IPS-18a (cell line): Measurements from ENCODE around the gene CTIF.

Experiments used
- H3K27ac ChIP-seq: one replicate; pipeline ENCODE4 v1.5.1; 2013; ENCODE audit warnings: low read length
- H3K27me3 ChIP-seq: one replicate; pipeline ENCODE4 v1.6.1; 2013; ENCODE audit warnings: mild to moderate bottlenecking, low read length; ENCODE audit not compliant: control insufficient read depth, insufficient read depth
- H3K36me3 ChIP-seq: one replicate; pipeline ENCODE4 v1.6.1; 2013; ENCODE audit warnings: low read depth, low read length; ENCODE audit not compliant: control insufficient read depth
- H3K4me1 ChIP-seq: one replicate; pipeline ENCODE4 v1.6.1; 2013; ENCODE audit warnings: low read depth, low read length; ENCODE audit not compliant: control insufficient read depth
- H3K4me3 ChIP-seq: one replicate; pipeline ENCODE4 v1.5.1; 2013; ENCODE audit warnings: low read length
- H3K9ac ChIP-seq: one replicate; pipeline ENCODE4 v1.6.1; 2013; ENCODE audit warnings: mild to moderate bottlenecking, low read length, moderate library complexity
- H3K9me3 ChIP-seq: one replicate; pipeline ENCODE4 v1.6.1; 2013; ENCODE audit warnings: low read depth, low read length; ENCODE audit not compliant: control insufficient read depth

Gene CTIF

DNA sequence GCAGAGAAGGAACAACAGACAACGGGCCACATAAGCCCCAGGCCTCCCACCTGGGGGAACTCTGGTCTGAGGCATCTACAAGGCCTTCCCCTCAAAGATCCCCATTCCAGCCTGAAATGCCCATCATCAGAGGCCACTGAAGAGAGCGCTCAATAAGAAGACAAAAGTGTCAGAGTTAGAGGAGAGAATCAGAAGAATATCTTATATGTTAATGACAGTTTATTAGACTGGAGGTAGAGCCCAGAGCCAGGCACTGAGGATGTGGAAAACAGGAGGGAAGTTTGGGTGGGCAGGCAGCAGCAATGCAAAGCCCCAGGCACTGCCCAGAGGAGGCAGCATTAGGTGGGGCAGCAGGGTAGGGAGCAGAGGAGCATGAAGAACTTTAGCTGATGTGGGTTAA, 2.9 kb upstream of the CTIF start:
- no peak overlapping the region for H3K9ac ChIP-seq
- H3K27ac ChIP-seq: no peak overlapping the region
- H3K36me3 ChIP-seq: no peaks in the 10 kb centered on the region
- H3K9me3 ChIP-seq: no peaks in the 10 kb centered on the region
- H3K27me3 ChIP-seq: peaks cover 3% of the 10 kb centered on the region
- no peak overlapping the region for H3K4me3 ChIP-seq
- peaks cover 5% of the 10 kb centered on the region for H3K4me1 ChIP-seq

DNA sequence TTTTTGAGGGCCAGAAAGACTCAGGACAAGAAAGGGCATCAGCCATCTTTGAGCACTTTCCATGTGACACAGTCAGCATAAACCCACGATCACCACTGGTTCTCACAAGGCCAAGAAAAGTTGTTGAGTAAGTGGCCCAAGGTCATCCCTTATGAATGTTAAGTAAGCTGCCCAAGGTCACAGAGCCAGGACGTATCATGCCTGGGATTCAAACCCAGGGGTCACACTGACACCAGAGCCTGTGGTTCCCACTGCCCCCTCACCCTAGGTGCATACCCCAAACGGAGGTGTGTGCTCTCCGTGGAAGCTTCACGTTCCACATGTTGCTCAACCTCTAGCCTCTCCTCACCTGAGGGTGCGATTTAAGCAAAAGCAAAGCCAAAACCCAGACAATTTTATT, 2.3 kb upstream of the CTIF start:
- Histone ChIP-seq H3K4me1 (peaks cover 7% of the 10 kb centered on the region), H3K27me3 (peaks cover 6% of the 10 kb centered on the region), H3K4me3 (no peak overlapping the region), H3K9me3 (no peaks in the 10 kb centered on the region), H3K36me3 (no peaks in the 10 kb centered on the region), H3K27ac (no peak overlapping the region), H3K9ac (no peak overlapping the region)

DNA sequence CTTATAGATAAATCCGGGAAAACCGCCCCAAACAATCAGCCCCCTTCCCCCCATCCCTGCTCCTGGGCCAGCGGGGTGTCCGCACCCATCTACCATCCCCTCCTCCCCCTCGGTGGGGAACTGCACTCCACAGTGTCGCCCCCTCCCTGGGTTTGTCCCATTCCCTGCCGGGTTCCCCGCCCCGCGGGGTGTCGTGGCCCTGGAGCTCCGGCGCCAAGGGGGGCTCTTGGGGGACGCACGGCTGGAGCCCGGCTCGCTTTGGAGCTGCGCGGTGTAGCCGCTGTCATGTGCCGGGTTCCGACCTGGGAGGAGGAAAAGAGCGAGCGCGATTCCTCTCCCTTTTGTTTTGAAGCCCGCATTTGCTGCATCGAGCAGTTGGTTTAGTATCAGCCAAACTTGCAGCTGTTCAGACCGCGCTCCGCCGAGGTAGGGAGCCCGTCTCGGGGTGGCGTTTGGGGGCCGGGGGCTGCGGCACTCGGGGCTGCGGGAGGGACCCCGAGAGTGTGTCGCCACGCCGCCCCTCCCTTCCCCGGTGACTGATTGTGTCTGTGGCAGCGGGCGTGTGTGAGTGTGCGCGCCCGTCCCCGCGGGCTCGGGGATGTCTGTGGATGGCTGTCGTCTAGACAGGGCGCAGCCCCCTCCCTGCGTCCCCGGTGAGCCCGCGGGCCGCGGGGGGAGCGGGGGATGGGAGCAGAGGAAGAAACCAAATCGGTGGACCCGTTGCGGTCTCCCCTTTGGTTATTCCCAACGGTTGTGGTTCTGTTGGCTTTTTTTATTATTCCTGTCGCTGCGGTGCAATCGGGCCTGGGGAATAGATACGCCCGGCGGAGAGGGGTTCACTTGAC, 797 bp downstream of the CTIF start:
- H3K9ac ChIP-seq: peak overlapping the region; percentile 57
- no peaks in the 10 kb centered on the region for H3K36me3 ChIP-seq
- H3K4me3 ChIP-seq: peak overlapping the region; percentile 84
- H3K9me3 ChIP-seq: no peaks in the 10 kb centered on the region
- H3K4me1 ChIP-seq: peaks cover 33% of the 10 kb centered on the region
- no peak overlapping the region for H3K27ac ChIP-seq
- H3K27me3 ChIP-seq: peaks cover 30% of the 10 kb centered on the region

DNA sequence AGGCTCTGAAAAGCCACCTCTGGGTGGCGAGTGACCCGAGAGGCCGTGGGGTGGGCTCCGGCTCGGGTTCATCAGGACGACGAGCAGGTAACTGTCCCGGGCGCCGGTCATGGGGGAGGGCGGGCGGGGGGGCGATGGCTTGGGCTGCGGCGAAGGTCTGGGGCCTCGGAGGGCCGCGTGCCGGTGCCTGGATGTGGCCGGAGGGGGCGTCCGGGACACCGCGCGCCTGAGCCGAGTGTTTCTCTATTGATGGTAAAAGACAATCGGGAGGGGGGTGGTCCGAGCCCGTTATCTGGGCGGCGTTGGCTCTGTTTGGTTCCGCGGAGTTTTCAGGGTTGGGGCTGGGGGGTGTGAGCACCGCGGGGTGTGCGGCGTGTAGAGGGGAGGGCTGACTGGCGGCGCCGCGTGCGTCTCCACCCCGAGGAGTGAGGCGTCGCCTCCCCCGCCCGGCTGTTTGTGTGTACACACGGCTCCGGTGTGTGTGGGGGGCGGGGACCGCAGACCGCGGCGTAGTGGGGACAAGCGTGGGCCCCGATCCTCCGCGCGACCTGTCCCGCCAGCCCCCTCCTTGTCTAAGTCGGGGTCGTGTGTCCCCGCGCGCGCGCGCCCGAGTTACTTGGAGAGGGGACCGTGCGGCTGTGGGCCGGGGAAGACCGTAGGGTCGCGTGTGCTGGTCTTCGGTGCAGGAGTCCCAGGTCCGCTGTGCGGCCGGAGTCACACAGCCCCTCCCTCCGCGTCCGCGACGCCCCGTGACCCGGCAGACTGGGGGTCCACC, 1.6 kb downstream of the CTIF start:
- Histone ChIP-seq H3K4me1 (peaks cover 38% of the 10 kb centered on the region), H3K27me3 (peaks cover 30% of the 10 kb centered on the region), H3K36me3 (no peaks in the 10 kb centered on the region), H3K9me3 (no peaks in the 10 kb centered on the region), H3K4me3 (peak overlapping the region; percentile 84), H3K9ac (no peak overlapping the region), H3K27ac (no peak overlapping the region)

DNA sequence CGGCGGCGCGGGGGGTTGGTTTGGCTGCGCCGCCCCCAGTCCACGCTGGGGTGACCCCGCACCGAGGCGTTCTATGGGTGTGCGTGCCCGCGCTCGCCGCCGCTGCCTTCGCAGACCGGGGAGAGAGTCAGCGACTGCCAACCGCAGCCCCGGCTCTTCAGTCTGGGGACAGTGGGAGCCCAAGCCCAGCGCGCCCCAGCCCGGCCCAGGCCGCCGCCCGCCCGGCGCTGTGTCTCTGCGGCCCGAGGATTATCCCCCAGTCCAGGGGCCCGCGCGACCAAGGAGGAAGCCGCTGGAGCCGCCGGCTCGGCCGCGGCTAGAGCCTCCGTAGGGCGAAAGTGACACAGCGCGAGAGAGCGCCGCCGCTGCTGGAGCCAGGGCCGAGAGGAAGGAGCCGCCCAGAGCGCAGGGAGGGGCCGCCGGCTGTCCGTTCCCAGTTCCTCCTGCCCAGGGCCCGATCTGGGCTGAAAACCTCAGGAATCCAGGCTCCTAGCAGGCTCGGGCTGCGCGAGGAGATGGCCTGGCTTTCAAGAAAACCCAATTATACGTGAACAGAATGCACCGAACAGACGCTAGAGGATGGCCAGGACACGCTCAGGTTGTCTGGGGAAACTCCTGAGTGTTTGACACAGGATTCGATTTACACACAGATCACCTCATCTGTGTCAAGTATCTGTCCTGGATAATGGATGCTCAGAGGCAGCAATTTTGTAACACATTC, 2.4 kb downstream of the CTIF start:
- Histone ChIP-seq H3K27ac (no peak overlapping the region), H3K4me3 (peak overlapping the region; percentile 64), H3K9ac (no peak overlapping the region), H3K4me1 (peaks cover 45% of the 10 kb centered on the region), H3K9me3 (no peaks in the 10 kb centered on the region), H3K27me3 (peaks cover 30% of the 10 kb centered on the region), H3K36me3 (no peaks in the 10 kb centered on the region)

DNA sequence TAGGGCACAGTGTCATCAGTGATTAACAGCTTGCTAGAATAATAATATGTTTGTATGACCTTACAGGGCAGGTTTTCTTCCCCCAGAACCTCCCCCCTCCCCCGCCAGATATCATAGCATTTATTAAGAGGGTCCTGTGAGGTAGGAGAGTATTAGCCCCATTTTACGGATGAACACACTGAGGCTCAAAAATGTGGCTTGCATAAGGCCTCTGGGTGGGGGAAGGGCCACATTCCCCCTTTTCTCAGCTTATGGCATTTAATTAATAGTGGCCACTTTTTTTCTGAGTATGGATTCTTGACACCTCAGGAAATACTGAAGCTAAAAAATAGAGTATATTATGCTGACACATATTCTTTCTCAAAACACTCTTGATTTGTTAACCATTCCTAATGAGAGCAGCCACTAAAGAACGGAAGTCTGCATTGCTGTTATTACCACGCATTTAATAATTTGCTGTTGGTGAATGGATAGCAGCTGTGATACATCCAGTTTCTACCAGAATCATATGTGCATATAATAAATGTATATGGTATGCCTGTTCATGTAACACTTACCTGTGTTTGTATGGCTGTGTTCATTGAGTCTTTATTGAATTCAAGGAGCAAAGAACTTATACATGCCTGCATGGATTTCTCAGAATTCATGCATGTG, 3.0 kb downstream of the CTIF start:
- no peaks in the 10 kb centered on the region for H3K9me3 ChIP-seq
- H3K36me3 ChIP-seq: no peaks in the 10 kb centered on the region
- peaks cover 52% of the 10 kb centered on the region for H3K4me1 ChIP-seq
- peak overlapping the region; percentile 64 for H3K4me3 ChIP-seq
- no peak overlapping the region for H3K9ac ChIP-seq
- peaks cover 30% of the 10 kb centered on the region for H3K27me3 ChIP-seq
- no peak overlapping the region for H3K27ac ChIP-seq

DNA sequence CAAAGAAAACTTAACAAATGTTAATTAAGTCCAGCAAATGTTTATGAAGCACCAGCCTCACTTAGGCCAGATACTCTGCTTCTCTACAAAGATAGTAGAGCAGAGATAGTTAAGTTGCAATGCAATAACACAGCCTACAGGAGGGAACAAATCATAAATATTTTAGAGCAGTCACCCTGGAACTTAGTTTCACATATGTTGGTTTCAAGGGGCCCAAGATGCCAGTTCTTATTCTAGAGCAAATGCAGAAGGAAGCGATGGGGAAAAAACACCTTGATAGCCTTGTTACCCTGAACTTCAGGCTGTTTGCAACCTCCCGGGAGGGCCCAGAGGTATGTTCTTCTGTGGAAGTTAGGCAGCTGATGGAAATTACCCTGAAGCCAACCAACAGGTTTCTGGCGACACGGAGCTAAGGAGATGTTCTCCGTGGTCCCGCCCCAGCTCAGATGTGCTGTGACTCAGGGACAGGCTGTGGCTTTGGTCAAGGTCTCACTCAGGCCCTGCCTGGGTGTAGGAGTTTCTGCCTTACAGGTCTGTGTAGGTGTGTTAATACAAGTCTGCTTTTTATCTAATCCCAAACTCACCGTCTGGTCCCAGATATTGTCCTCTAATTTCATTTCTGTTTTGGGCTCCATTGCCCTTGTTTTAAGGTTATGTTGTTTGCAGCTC, 3.8 kb downstream of the CTIF start:
- peak overlapping the region; percentile 33 for H3K9ac ChIP-seq
- peaks cover 30% of the 10 kb centered on the region for H3K27me3 ChIP-seq
- peak overlapping the region; percentile 18 for H3K4me3 ChIP-seq
- H3K9me3 ChIP-seq: no peaks in the 10 kb centered on the region
- no peaks in the 10 kb centered on the region for H3K36me3 ChIP-seq
- no peak overlapping the region for H3K27ac ChIP-seq
- H3K4me1 ChIP-seq: peaks cover 58% of the 10 kb centered on the region

DNA sequence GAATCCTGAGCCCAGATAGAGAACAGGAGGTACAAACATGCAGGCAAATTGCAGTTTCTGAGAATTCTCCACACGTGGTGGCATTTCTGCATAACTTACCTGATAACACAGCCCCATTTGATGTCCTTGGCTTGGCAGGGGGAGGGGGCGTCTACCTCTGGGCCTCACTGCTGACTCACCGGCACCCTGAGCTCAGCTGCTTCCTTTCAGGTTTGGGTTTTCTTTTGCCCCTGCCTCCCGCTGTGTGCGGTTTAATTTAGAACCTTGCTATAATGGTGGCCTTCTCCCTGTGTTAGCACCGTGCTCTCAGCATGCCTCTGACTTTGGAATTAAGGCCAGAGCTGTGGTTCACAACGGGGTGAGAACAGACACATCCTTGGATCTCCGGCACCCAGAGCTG, 4.4 kb downstream of the CTIF start:
- Histone ChIP-seq H3K27me3 (peaks cover 30% of the 10 kb centered on the region), H3K36me3 (no peaks in the 10 kb centered on the region), H3K4me1 (peaks cover 60% of the 10 kb centered on the region), H3K9ac (peak overlapping the region; percentile 33), H3K27ac (no peak overlapping the region), H3K4me3 (peak overlapping the region; percentile 18), H3K9me3 (no peaks in the 10 kb centered on the region)

DNA sequence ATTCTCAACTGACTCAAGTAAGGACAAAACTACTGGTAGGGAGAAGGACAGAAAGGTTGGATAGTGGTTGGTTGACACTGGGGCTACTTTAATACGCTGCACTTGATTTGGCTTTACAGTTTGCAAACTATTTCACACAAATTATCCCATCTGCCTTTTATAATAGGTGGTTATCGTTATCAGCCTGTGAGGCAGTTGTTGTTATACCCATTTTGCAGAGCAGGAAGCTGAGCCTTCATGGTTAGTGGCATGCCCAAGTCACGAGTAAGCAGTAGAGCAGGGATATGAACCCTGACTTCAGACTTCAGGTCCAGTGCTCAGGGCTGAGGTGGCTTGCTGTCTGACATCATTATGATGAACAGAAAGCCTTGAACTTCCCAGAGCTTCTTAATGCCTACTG, 5.3 kb downstream of the CTIF start:
- Histone ChIP-seq H3K36me3 (no peaks in the 10 kb centered on the region), H3K4me1 (peaks cover 62% of the 10 kb centered on the region), H3K9ac (no peak overlapping the region), H3K4me3 (no peak overlapping the region), H3K27ac (no peak overlapping the region), H3K27me3 (peaks cover 30% of the 10 kb centered on the region), H3K9me3 (no peaks in the 10 kb centered on the region)

DNA sequence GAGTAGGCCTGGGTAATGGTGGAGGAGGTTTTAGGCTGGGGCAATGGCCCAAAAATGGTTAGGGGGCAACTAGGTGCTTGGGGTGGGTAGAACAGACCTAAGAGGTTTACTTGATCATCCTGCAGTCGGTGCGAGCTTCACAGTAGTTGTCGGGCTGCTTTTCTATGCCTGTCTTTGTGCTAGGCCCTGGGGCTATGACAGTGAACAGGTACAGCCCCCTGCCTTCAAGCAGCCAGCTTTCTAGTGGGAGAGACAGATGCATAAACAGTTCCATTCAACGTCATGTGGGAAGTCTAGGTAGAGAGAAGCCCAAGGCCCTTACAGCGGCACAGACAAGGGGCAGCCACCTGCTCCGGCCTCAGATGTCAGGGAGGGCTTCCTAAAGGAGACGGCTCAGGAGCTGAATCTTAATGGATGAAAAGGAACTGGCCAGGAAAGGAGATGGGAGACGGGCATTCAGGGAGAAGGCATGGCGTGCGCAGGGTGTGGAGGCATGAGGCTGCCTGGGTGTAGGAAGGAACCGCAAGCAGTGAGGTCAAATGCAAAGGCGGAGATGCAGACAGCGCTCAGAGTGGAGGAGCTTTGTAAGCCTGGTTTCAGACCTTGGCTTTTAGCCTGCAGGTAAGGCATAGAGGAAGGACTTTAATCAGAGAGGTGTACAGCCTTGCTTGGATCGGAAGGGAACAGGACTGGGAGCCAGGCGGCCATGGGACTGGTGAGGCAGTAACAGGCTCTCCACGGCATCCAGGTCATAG, 6.0 kb downstream of the CTIF start:
- peaks cover 30% of the 10 kb centered on the region for H3K27me3 ChIP-seq
- no peaks in the 10 kb centered on the region for H3K9me3 ChIP-seq
- no peak overlapping the region for H3K27ac ChIP-seq
- no peak overlapping the region for H3K4me3 ChIP-seq
- H3K36me3 ChIP-seq: no peaks in the 10 kb centered on the region
- H3K9ac ChIP-seq: no peak overlapping the region
- peaks cover 62% of the 10 kb centered on the region for H3K4me1 ChIP-seq
